ENCODE data around the gene SHISAL2A.

SHISAL2A gene

GRCh38 chr1:52595061-52595460, 37.9 kb upstream of the SHISAL2A start:
- TF ChIP-seq CTCF (IDR thresholded peaks at IDR 0.05): no peak
- no peak overlapping the region for H3K27ac ChIP-seq

GRCh38 chr1:52597912-52598311, 35.1 kb upstream of the SHISAL2A start:
- TF ChIP-seq ZFX (IDR thresholded peaks at IDR 0.05; ENCODE audit: borderline replicate concordance) (no peak), CTCF (IDR thresholded peaks at IDR 0.05) (no peak)
- H3K27ac ChIP-seq: no peak overlapping the region

GRCh38 chr1:52598729-52599128, 34.2 kb upstream of the SHISAL2A start:
- no peak for TF ChIP-seq ZFX (IDR thresholded peaks at IDR 0.05; ENCODE audit: borderline replicate concordance)
- no peak for TF ChIP-seq CTCF (IDR thresholded peaks at IDR 0.05)
- H3K27ac ChIP-seq: no peak overlapping the region

GRCh38 chr1:52599236-52599635, 33.7 kb upstream of the SHISAL2A start:
- no peak overlapping the region for H3K27ac ChIP-seq
- no peak for TF ChIP-seq ZFX (IDR thresholded peaks at IDR 0.05; ENCODE audit: borderline replicate concordance)
- no peak for TF ChIP-seq CTCF (IDR thresholded peaks at IDR 0.05)

- TF ChIP-seq CTCF (IDR thresholded peaks at IDR 0.05) (no peak), ZFX (IDR thresholded peaks at IDR 0.05; ENCODE audit: borderline replicate concordance) (no peak)
- no peak overlapping the region for H3K27ac ChIP-seq
Measured at GRCh38 chr1:52600533-52601179, 32.3 kb upstream of the SHISAL2A start.

GRCh38 chr1:52601519-52601918, 31.4 kb upstream of the SHISAL2A start:
- TF ChIP-seq ZFX (IDR thresholded peaks at IDR 0.05; ENCODE audit: borderline replicate concordance) (no peak), CTCF (IDR thresholded peaks at IDR 0.05) (no peak)

GRCh38 chr1:52601991-52602855, 30.7 kb upstream of the SHISAL2A start, which contains the start of gene GPX7:
GPX7 (plus strand) TSS chr1:52602371; CDS start chr1:52602410, 39 bp downstream.
- no peak within 1 kb of the TSS for H3K27ac ChIP-seq
- TF ChIP-seq ZFX (IDR thresholded peaks at IDR 0.05; ENCODE audit: borderline replicate concordance): no peak
- no peak for TF ChIP-seq CTCF (IDR thresholded peaks at IDR 0.05)

More at GRCh38 chr1:52601519-52601918, 31.4 kb upstream of the SHISAL2A start:
- H3K27ac ChIP-seq: no peak overlapping the region

Measured in 22Rv1 (cell line).